PC-9 (cell line): Measurements from ENCODE around the gene NDUFAF8. TPM values are rescaled to one million over a fixed set of nuclear protein-coding genes. Genes with fewer than 3 reads are reported as not detected.

Experiments used
- BruUV-seq: library from RNA; stranded (reverse); fragments of 400-500 nt; replicated peaks from 2 replicates; lab custom pipeline; 2021; lab: Mats Ljungman, UMichigan
- CTCF ChIA-PET: fragments of 300-600 bp; sonication (Branson Sonifier 250); formaldehyde crosslinking; loops from one replicate; lab custom pipeline; 2022; ENCODE audit warnings: antibody characterized with exemption; lab: Charles Lee
- POLR2A ChIA-PET: fragments of 300-600 bp; sonication (Branson Sonifier 250); formaldehyde crosslinking; loops from one replicate; lab custom pipeline; 2022; ENCODE audit warnings: antibody characterized with exemption; ENCODE audit not compliant: unreplicated experiment; lab: Charles Lee
- DNase-seq, 2 experiments: peaks; one replicate each; pipeline versions ENCODE4 v3.0.0 to v3.0.0-alpha.2; 2015 to 2022; ENCODE audit warnings: mixed read lengths in 1 of 2
- H2AFZ ChIP-seq: fragments of 200-600 bp; sonication (generic); 2 replicates; pipeline ENCODE4 v1.8.1; 2017; ENCODE audit warnings: antibody characterized with exemption
- H3F3A ChIP-seq: fragments of 200-600 bp; sonication (generic); 2 replicates; pipeline ENCODE4 v1.8.1; 2017; ENCODE audit warnings: antibody characterized with exemption, mild to moderate bottlenecking, low read depth; ENCODE audit not compliant: insufficient read depth
- H3K27ac ChIP-seq: fragments of 200-600 bp; sonication (generic); 2 replicates; pipeline ENCODE4 v1.6.1; 2016; ENCODE audit warnings: mixed run types
- H3K27me3 ChIP-seq: fragments of 200-600 bp; sonication (generic); 2 replicates; pipeline ENCODE4 v1.6.1; 2016; ENCODE audit warnings: low read depth, mixed run types; ENCODE audit not compliant: insufficient read depth
- H3K36me3 ChIP-seq: fragments of 200-600 bp; sonication (generic); 2 replicates; pipeline ENCODE4 v1.6.1; 2016; ENCODE audit warnings: low read depth, mixed run types
- H3K4me1 ChIP-seq: fragments of 200-600 bp; sonication (generic); replicated peaks from 2 replicates; pipeline ENCODE4 v1.6.1; 2016; ENCODE audit warnings: mixed run types; ENCODE audit not compliant: insufficient read depth
- H3K4me2 ChIP-seq: fragments of 200-600 bp; sonication (generic); 2 replicates; pipeline ENCODE4 v1.6.1; 2017; ENCODE audit warnings: mixed run types
- H3K4me3 ChIP-seq: fragments of 200-600 bp; sonication (generic); 2 replicates; pipeline ENCODE4 v1.6.1; 2016; ENCODE audit warnings: mixed run types
- H3K79me2 ChIP-seq: fragments of 200-600 bp; sonication (generic); 2 replicates; pipeline ENCODE4 v1.6.1; 2017; ENCODE audit warnings: low read depth, mixed run types
- H3K9me2 ChIP-seq: fragments of 200-600 bp; sonication (generic); 2 replicates; pipeline ENCODE4 v1.8.1; 2017; ENCODE audit warnings: mild to moderate bottlenecking; ENCODE audit not compliant: insufficient read depth
- H3K9me3 ChIP-seq: fragments of 200-600 bp; sonication (generic); 2 replicates; pipeline ENCODE4 v1.8.1; 2016; ENCODE audit warnings: low read depth; ENCODE audit not compliant: insufficient read depth
- H4K20me1 ChIP-seq: fragments of 200-600 bp; sonication (generic); 2 replicates; pipeline ENCODE4 v1.8.1; 2017; ENCODE audit not compliant: insufficient read depth
- CTCF ChIP-seq: fragments of 200-600 bp; sonication (generic); conservative IDR thresholded peaks from 2 replicates; pipeline ENCODE4 v1.6.1; 2017; ENCODE audit warnings: mixed run types, antibody characterized with exemption, mild to moderate bottlenecking, moderate library complexity
- EZH2 ChIP-seq: fragments of 200-600 bp; sonication (generic); IDR thresholded peaks from 2 replicates; pipeline ENCODE4 v1.8.0; 2017; ENCODE audit warnings: antibody characterized with exemption, low read depth
- intact Hi-C: fragments of 100-400 bp; cut with micrococcal nuclease; formaldehyde crosslinking; loops from one replicate; pipeline ENCODE4 v1.10.0; 2022; ENCODE audit not compliant: unreplicated experiment
- total RNA-seq: library from RNA; stranded (reverse); gene quantifications from 2 replicates; pipeline ENCODE4 v1.2.3, GENCODE V29; 2021

The NDUFAF8 gene
- total RNA-seq, 1 experiment from 2014 or later, result 53.3 TPM

- Histone ChIP-seq H3F3A (no peaks in the 10 kb centered on the region), H2AFZ (no peak overlapping the region), H3K36me3 (no peaks in the 10 kb centered on the region), H3K9me3 (no peaks in the 10 kb centered on the region), H3K9me2 (no peaks in the 10 kb centered on the region), H3K27me3 (no peaks in the 10 kb centered on the region), H3K27ac (no peak overlapping the region), H3K4me3 (no peak overlapping the region), H4K20me1 (no peaks in the 10 kb centered on the region), H3K4me2 (no peak overlapping the region), H3K79me2 (no peaks in the 10 kb centered on the region), H3K4me1 (no peaks in the 10 kb centered on the region)
- no peak for DNase-seq
- POLR2A ChIA-PET, result no interaction called here
- CTCF ChIA-PET, result interaction anchor here (0.6 kb wide), 1 partner anchor 1067 kb away, joined by 3 read pairs; no protein-coding TSS in a partner anchor
- TF ChIP-seq CTCF, result no peak
- TF ChIP-seq EZH2, result no peak
- no TSS peak for BruUV-seq
- intact Hi-C loops, result no loop called here
Measured at GRCh38 chr17:81274471-81274855, 35.3 kb downstream of the NDUFAF8 start.

GRCh38 chr17:81276781-81277180 is 37.7 kb downstream of the NDUFAF8 start:
- Histone ChIP-seq H3K9me2 (no peaks in the 10 kb centered on the region), H3K27ac (no peak overlapping the region), H3K36me3 (no peaks in the 10 kb centered on the region), H4K20me1 (no peaks in the 10 kb centered on the region), H3K4me2 (no peak overlapping the region), H2AFZ (no peak overlapping the region), H3K4me1 (no peaks in the 10 kb centered on the region), H3K4me3 (no peak overlapping the region), H3F3A (no peaks in the 10 kb centered on the region), H3K27me3 (no peaks in the 10 kb centered on the region), H3K9me3 (no peaks in the 10 kb centered on the region), H3K79me2 (no peaks in the 10 kb centered on the region)
- CTCF ChIA-PET, result no interaction called here
- no peak for DNase-seq
- no TSS peak for BruUV-seq
- POLR2A ChIA-PET, result no interaction called here
- intact Hi-C loops, result no loop called here
- TF ChIP-seq CTCF (no peak), EZH2 (no peak)

GRCh38 chr17:81277421-81277820 is 38.3 kb downstream of the NDUFAF8 start:
- Histone ChIP-seq H3K4me1 (no peaks in the 10 kb centered on the region), H2AFZ (no peak overlapping the region), H3K9me3 (no peaks in the 10 kb centered on the region), H4K20me1 (no peaks in the 10 kb centered on the region), H3K9me2 (no peaks in the 10 kb centered on the region), H3K4me3 (no peak overlapping the region), H3K36me3 (no peaks in the 10 kb centered on the region), H3K4me2 (no peak overlapping the region), H3K27me3 (no peaks in the 10 kb centered on the region), H3F3A (no peaks in the 10 kb centered on the region), H3K79me2 (no peaks in the 10 kb centered on the region), H3K27ac (no peak overlapping the region)
- no peak for DNase-seq
- ChIA-PET POLR2A (no interaction called here), CTCF (no interaction called here)
- TF ChIP-seq EZH2, result no peak
- no peak for TF ChIP-seq CTCF
- intact Hi-C loops, result no loop called here
- BruUV-seq, result no TSS peak
